Sigmoid colon (tissue), 7 donors: ENCODE measurements around the gene TBC1D19. TPM values are rescaled to one million over a fixed set of nuclear protein-coding genes. Genes with fewer than 3 reads are reported as not detected.

Experiments
- DNase-seq: peaks from one replicate; pipeline ENCODE4 v3.0.0-alpha.2; 2019
- H3K27ac ChIP-seq, 4 donors: fragments of 200-600 bp; sonication (generic); one replicate each; pipeline ENCODE4 v1.5.1; 2016 to 2019; ENCODE audit warnings: mild to moderate bottlenecking in 1 of 4
- H3K27me3 ChIP-seq, 3 donors: fragments of 200-600 bp; sonication (generic); one replicate each; pipeline ENCODE4 v1.5.1; 2019; ENCODE audit warnings: mild to moderate bottlenecking in 1 of 3
- H3K36me3 ChIP-seq, 4 donors: fragments of 200-600 bp; sonication (generic); one replicate each; pipeline ENCODE4 v1.5.1; 2016 to 2019
- H3K4me1 ChIP-seq, 4 donors: fragments of 200-600 bp; sonication (generic); one replicate each; pipeline ENCODE4 v1.5.1; 2017 to 2019
- H3K4me3 ChIP-seq, 4 donors: fragments of 200-600 bp; sonication (generic); one replicate each; pipeline ENCODE4 v1.5.1; 2017 to 2019; ENCODE audit warnings: mild to moderate bottlenecking in 2 of 4, moderate library complexity in 1 of 4
- H3K9me3 ChIP-seq, 4 donors: fragments of 200-600 bp in 3 of 4; sonication (generic) in 3 of 4; one replicate each; pipeline versions ENCODE4 v1.5.1 to v1.6.1; 2013 to 2019
- EP300 ChIP-seq, 4 donors: sonication (generic); formaldehyde crosslinking; IDR thresholded peaks; one replicate each; pipeline ENCODE4 v1.6.1; 2017; ENCODE audit warnings: antibody characterized with exemption in 4 of 4
- POLR2A ChIP-seq, 2 donors: fragments of 450-650 bp; IDR thresholded peaks; one replicate each; pipeline ENCODE4 v1.6.1; 2016; ENCODE audit warnings: antibody characterized with exemption in 2 of 2, mild to moderate bottlenecking in 2 of 2, moderate library complexity in 2 of 2
- POLR2AphosphoS5 ChIP-seq, 4 donors: sonication (generic); formaldehyde crosslinking; IDR thresholded peaks; one replicate each; pipeline ENCODE4 v1.6.1; 2017; ENCODE audit warnings: antibody characterized with exemption in 4 of 4
- WGBS, 2 donors: extraction: QIAGEN DNeasy Blood & Tissue Kit; methylation state at CpG; one replicate each; pipeline ENCODE4 v1.1.7; 2013; 5-methylcytosine and 5-hydroxymethylcytosine counted together
- intact Hi-C: fragments of 100-400 bp; cut with DNase I; formaldehyde crosslinking; loops from one replicate; pipeline ENCODE4 v1.15.1; 2023
- polyA plus RNA-seq, 3 donors: library from polyadenylated mRNA; stranded (reverse); fragments of 200-250 nt; gene quantifications; one replicate each; pipeline ENCODE4 v1.2.3, GENCODE V29; 2013
- total RNA-seq, 4 donors: library from RNA; depleted of rRNA; stranded (reverse); fragments of >200 nt; gene quantifications; one replicate each; pipeline ENCODE4 v1.1.0, GENCODE V29; 2016
- TF ChIP-seq, protein P1 (sequence below), 4 experiments: fragments of 450-650 bp in 3 of 4; fragments of 200-600 bp in 1 of 4; IDR thresholded peaks; one replicate each; pipeline ENCODE4 v1.5.1; 2016 to 2019; ENCODE audit warnings: antibody characterized with exemption in 4 of 4, mild to moderate bottlenecking in 3 of 4, moderate library complexity in 2 of 4
- donor health status: healthy with polysubstance abuse.
- donor health status: Bipolar disorder and iron deficiency.
- donor health status: healthy.

Gene TBC1D19
- total and polyA plus RNA-seq, 7 donors = 1.4 to 31.8 (median 21.6) TPM

DNA sequence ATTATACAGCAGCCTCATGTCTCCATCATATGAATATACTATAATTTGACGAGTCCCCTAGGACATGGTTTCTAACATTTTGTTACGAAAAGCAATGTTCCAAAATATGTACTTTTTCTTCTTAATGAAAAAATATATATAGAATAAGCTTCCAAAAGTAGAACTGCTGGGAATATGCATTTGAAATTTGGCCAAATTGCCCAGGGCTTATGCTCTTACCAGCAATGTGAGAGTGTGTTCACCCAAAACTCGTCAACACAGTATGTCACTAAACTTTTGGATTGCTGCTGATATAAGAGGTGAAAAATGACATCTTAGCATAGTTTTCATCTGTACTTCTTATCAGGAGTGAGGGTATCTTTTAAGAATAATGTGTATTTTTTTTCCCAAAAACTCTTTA is 212.2 kb downstream of the TBC1D19 start:
- H3K27ac ChIP-seq = no peak overlapping the region
- TF ChIP-seq, protein P1, sequence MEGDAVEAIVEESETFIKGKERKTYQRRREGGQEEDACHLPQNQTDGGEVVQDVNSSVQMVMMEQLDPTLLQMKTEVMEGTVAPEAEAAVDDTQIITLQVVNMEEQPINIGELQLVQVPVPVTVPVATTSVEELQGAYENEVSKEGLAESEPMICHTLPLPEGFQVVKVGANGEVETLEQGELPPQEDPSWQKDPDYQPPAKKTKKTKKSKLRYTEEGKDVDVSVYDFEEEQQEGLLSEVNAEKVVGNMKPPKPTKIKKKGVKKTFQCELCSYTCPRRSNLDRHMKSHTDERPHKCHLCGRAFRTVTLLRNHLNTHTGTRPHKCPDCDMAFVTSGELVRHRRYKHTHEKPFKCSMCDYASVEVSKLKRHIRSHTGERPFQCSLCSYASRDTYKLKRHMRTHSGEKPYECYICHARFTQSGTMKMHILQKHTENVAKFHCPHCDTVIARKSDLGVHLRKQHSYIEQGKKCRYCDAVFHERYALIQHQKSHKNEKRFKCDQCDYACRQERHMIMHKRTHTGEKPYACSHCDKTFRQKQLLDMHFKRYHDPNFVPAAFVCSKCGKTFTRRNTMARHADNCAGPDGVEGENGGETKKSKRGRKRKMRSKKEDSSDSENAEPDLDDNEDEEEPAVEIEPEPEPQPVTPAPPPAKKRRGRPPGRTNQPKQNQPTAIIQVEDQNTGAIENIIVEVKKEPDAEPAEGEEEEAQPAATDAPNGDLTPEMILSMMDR (IDR thresholded peaks at IDR 0.05) = no peak
- no peak for DNase-seq
- no peaks in the 10 kb centered on the region for H3K27me3 ChIP-seq
- WGBS, 2 donors = 90 to 92% methylated on average over 3 of the region's 3 CpGs
- intact Hi-C loops = no loop called here
- H3K36me3 ChIP-seq = no peaks in the 10 kb centered on the region
- no peaks in the 10 kb centered on the region for H3K9me3 ChIP-seq
- H3K4me1 ChIP-seq = no peaks in the 10 kb centered on the region
- H3K4me3 ChIP-seq = no peak overlapping the region

DNA sequence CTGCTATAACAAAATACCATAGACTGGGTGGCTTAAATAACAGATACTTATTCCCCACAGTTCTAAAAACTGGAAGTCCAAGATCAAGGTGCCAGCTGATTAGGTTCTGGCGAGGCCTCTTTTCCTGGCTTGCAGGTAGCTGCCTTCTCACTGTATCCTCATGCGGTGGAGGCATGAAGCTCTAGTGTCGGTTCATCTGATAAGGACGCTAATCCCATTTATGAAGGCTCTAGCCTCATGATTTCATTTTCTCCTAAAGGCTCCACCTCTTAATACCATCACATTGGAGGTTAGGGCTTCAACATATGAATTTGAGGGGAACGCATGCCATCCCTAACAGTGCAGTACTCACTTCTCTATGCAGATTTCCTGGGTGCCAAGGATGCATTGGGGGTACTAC is 218.9 kb downstream of the TBC1D19 start:
- Histone ChIP-seq H3K27me3 (no peaks in the 10 kb centered on the region), H3K4me3 (no peak overlapping the region), H3K4me1 (peaks cover 0 to 8% (median 0%) of the 10 kb centered on the region in 4 donors), H3K9me3 (no peaks in the 10 kb centered on the region), H3K36me3 (no peaks in the 10 kb centered on the region), H3K27ac (no peak overlapping the region)
- WGBS, 2 donors = 95 to 96% methylated on average over 5 of the region's 5 CpGs
- TF ChIP-seq, protein P1 (IDR thresholded peaks at IDR 0.05) = no peak
- no peak for TF ChIP-seq POLR2AphosphoS5 (IDR thresholded peaks at IDR 0.05)
- TF ChIP-seq EP300 (IDR thresholded peaks at IDR 0.05) = no peak
- no peak for TF ChIP-seq POLR2A (IDR thresholded peaks at IDR 0.05)
- no peak for DNase-seq
- intact Hi-C loops = no loop called here

DNA sequence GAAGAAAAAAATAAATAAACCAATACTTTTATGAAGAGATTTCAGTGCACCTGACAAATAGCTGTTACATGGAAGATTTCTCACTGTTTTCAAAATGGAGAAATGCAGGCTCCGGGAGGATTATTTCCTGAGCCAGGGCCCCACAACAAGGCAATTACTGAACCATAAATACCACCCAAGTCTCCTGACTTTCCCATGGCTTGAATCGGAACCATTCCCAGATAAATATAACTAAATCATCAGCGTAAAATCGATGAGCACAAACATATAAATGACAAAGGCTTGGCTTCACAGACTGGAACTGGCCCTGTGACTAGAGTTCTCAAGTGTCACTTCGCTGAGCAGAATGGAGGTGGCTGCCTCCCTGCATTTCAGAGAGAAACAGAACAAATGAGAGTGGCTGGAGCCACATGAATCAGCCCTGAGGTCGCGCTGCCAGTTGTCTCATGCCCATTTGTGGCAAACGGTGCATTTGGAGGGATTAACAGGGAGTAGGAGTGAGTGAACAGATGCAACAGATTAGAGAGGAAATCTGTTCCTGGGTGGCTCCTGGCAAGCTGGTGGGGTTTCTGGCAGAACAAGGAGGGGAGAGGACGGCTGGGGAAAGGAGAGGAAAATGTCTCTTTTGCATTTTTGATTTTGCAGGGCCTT is 219.5 kb downstream of the TBC1D19 start:
- no peak for DNase-seq
- TF ChIP-seq POLR2AphosphoS5 (IDR thresholded peaks at IDR 0.05) (no peak), EP300 (IDR thresholded peaks at IDR 0.05) (no peak), POLR2A (IDR thresholded peaks at IDR 0.05) (no peak)
- TF ChIP-seq, protein P1 (IDR thresholded peaks at IDR 0.05) = no peak
- 63 to 77% methylated on average over 9 of the region's 9 CpGs for WGBS, 2 donors

DNA sequence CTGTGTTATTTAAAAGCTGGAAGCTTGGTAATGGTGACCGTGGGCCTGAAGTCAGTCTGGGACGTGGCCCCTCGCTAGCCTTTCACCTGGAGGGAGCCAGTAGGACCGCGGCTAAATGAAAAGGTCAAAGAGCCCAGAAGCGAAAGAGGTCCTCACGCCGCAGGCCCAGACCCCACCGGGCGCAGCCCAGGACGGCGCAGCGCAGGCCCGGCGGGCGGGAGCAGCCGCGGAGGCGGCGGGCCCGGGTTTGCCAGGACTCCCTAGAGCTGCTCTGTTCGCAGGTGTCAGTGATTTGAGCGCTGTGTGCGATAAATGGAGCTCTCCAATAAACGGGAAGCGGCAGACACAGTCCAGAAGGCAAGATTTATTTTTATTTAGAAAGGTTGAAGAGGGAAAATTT is 220.6 kb downstream of the TBC1D19 start:
- H3K9me3 ChIP-seq = no peaks in the 10 kb centered on the region
- TF ChIP-seq POLR2A (IDR thresholded peaks at IDR 0.05) = no peak
- no peak for TF ChIP-seq POLR2AphosphoS5 (IDR thresholded peaks at IDR 0.05)
- TF ChIP-seq, protein P1 (IDR thresholded peaks at IDR 0.05) = no peak
- no peak for TF ChIP-seq EP300 (IDR thresholded peaks at IDR 0.05)
- DNase-seq = no peak
- 88 to 91% methylated on average over 26 of the region's 26 CpGs for WGBS, 2 donors
- H3K4me1 ChIP-seq = peaks cover 0 to 8% (median 0%) of the 10 kb centered on the region in 4 donors
- peak overlapping the region in 2 of 4 donors; percentile 6 to 47 for H3K27ac ChIP-seq
- H3K4me3 ChIP-seq = peak overlapping the region in 3 of 4 donors; percentile 22 to 34 (median 29)
- no peaks in the 10 kb centered on the region for H3K36me3 ChIP-seq
- H3K27me3 ChIP-seq = no peaks in the 10 kb centered on the region
- intact Hi-C loops = no loop called here

More for the DNA sequence above, 219.5 kb downstream of the TBC1D19 start:
- intact Hi-C loops = no loop called here
- Histone ChIP-seq H3K27ac (no peak overlapping the region), H3K27me3 (no peaks in the 10 kb centered on the region), H3K36me3 (no peaks in the 10 kb centered on the region), H3K9me3 (no peaks in the 10 kb centered on the region), H3K4me1 (peaks cover 0 to 8% (median 0%) of the 10 kb centered on the region in 4 donors), H3K4me3 (no peak overlapping the region)

DNA sequence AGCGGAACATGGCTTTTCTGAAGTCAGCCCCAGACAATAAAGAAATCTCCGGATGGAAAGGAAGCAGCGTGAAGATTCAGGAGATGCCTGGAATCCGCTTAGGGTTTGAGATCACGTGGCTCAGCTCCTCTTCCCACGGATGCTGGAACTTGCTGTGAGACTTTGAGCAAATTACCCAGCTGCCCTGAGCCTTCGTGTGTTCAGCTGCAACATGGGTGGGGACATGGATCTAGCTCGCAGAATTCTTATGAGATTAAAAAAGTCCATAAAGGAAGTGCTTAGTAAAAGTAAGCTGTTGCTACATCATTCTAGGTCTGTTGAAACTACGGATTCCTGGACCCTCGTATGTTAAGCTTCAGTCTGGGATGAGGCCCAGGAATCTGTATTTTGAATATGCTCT is 221.0 kb downstream of the TBC1D19 start:
- Histone ChIP-seq H3K27me3 (no peaks in the 10 kb centered on the region), H3K9me3 (no peaks in the 10 kb centered on the region), H3K27ac (peak overlapping the region in 1 of 4 donors; percentile 47), H3K4me3 (peak overlapping the region in 3 of 4 donors; percentile 22 to 34 (median 29)), H3K4me1 (peaks cover 0 to 8% (median 0%) of the 10 kb centered on the region in 4 donors), H3K36me3 (no peaks in the 10 kb centered on the region)
- no peak for DNase-seq
- intact Hi-C loops = no loop called here
- WGBS, 2 donors = 75 to 82% methylated on average over 10 of the region's 10 CpGs
- TF ChIP-seq POLR2AphosphoS5 (IDR thresholded peaks at IDR 0.05) = no peak
- TF ChIP-seq EP300 (IDR thresholded peaks at IDR 0.05) = no peak
- TF ChIP-seq, protein P1 (IDR thresholded peaks at IDR 0.05) = no peak
- no peak for TF ChIP-seq POLR2A (IDR thresholded peaks at IDR 0.05)
